B cell (primary cell): ENCODE measurements around the gene NHERF2. TPM values are rescaled to one million over a fixed set of nuclear protein-coding genes. Genes with fewer than 3 reads are reported as not detected.

ENCODE experiments used
- ATAC-seq: fragments of 200-7000 bp; cut with Tn5 transposase; one replicate; pipeline ENCODE4 v1.10.0; 2021; ENCODE audit warnings: low read depth, mild to moderate bottlenecking, moderate number of reproducible peaks, moderate library complexity
- CTCF ChIA-PET: fragments of 350-600 bp; sonication (Branson Sonifier 250); formaldehyde crosslinking; loops from one replicate; lab custom pipeline; 2021; ENCODE audit warnings: antibody characterized with exemption, inconsistent platforms; lab: Charles Lee
- POLR2A ChIA-PET: fragments of 350-600 bp; sonication (Branson Sonifier 250); formaldehyde crosslinking; loops from one replicate; lab custom pipeline; 2021; ENCODE audit warnings: antibody characterized with exemption; lab: Charles Lee
- DNase-seq: peaks from one replicate; pipeline ENCODE4 v3.0.0; 2013
- H2AFZ ChIP-seq: 2 replicates; pipeline ENCODE4 v1.6.1; 2012; ENCODE audit warnings: mild to moderate bottlenecking, low read depth, low read length; ENCODE audit not compliant: insufficient read depth, poor library complexity, severe bottlenecking
- H3K27ac ChIP-seq, 2 donors: 1 replicate in 1 of 2; 2 replicates in 1 of 2; pipeline ENCODE4 v1.5.1; 2012 to 2013; ENCODE audit warnings: low read length in 2 of 2, mild to moderate bottlenecking in 2 of 2, moderate library complexity in 1 of 2
- H3K27me3 ChIP-seq, 4 experiments: fragments of 200-600 bp in 1 of 4; sonication (generic) in 1 of 4; replicated peaks in 1 of 4; 1 replicate in 2 of 4; 2 replicates in 2 of 4; pipeline versions ENCODE4 v1.6.1 to v1.7.0; 2013 to 2016; ENCODE audit warnings: low read length in 3 of 4, mild to moderate bottlenecking in 2 of 4, mixed read lengths in 1 of 4, moderate library complexity in 1 of 4; ENCODE audit not compliant: insufficient read depth in 4 of 4, control insufficient read depth in 3 of 4; ENCODE audit errors: control extremely low read depth in 1 of 4
- H3K36me3 ChIP-seq, 2 experiments: replicated peaks in 1 of 2; 1 replicate in 1 of 2; 2 replicates in 1 of 2; pipeline versions ENCODE4 v1.6.1 to v1.7.1; 2013; ENCODE audit warnings: low read length in 1 of 2; ENCODE audit not compliant: insufficient read depth in 2 of 2, control insufficient read depth in 1 of 2; ENCODE audit errors: control extremely low read depth in 1 of 2, extremely low read depth in 1 of 2
- H3K4me1 ChIP-seq, 2 donors: fragments of 200-600 bp in 1 of 2; sonication (generic) in 1 of 2; 1 replicate in 1 of 2; 2 replicates in 1 of 2; pipeline versions ENCODE4 v1.5.1 to v1.6.1; 2013 to 2017; ENCODE audit warnings: low read length in 2 of 2; ENCODE audit not compliant: control insufficient read depth in 2 of 2, insufficient read depth in 2 of 2
- H3K4me2 ChIP-seq: replicated peaks from 2 replicates; pipeline ENCODE3; 2012; ENCODE audit warnings: mild to moderate bottlenecking, low read depth, low read length; ENCODE audit not compliant: poor library complexity, severe bottlenecking
- H3K4me3 ChIP-seq, 5 experiments: fragments of 200-600 bp in 1 of 5; sonication (generic) in 1 of 5; 1 replicate in 3 of 5; 2 replicates in 2 of 5; pipeline versions ENCODE4 v1.5.1 to v1.7.0; 2011 to 2016; ENCODE audit warnings: low read length in 4 of 5, mild to moderate bottlenecking in 4 of 5, low read depth in 2 of 5, control low read depth in 1 of 5, moderate library complexity in 1 of 5; ENCODE audit not compliant: insufficient read depth in 1 of 5; ENCODE audit errors: control extremely low read depth in 1 of 5, extremely low read depth in 1 of 5
- H3K79me2 ChIP-seq: fragments of 200-600 bp; sonication (generic); one replicate; pipeline ENCODE4 v1.6.0; 2016; ENCODE audit warnings: low read length; ENCODE audit not compliant: control insufficient read depth, insufficient read depth
- H3K9ac ChIP-seq: fragments of 200-600 bp; sonication (generic); 2 replicates; pipeline ENCODE4 v1.6.1; 2017; ENCODE audit warnings: mild to moderate bottlenecking, low read length, moderate library complexity
- H3K9me3 ChIP-seq, 3 donors: one replicate each; pipeline versions ENCODE4 v1.6.1 to v1.7.1; 2013; ENCODE audit warnings: low read length in 2 of 3; ENCODE audit not compliant: control insufficient read depth in 2 of 3, insufficient read depth in 1 of 3; ENCODE audit errors: control extremely low read depth in 1 of 3
- H4K20me1 ChIP-seq: 2 replicates; pipeline ENCODE4 v1.6.0; 2012; ENCODE audit warnings: mild to moderate bottlenecking, low read length; ENCODE audit not compliant: insufficient read depth, control insufficient read depth, poor library complexity, severe bottlenecking
- H3K27ac Mint-ChIP-seq: one replicate; pipeline ENCODE4 v1.8.0; 2021; ENCODE audit warnings: mixed read lengths
- H3K27me3 Mint-ChIP-seq: one replicate; pipeline ENCODE4 v1.8.0; 2021; ENCODE audit warnings: mixed read lengths
- H3K4me1 Mint-ChIP-seq: one replicate; pipeline ENCODE4 v1.8.0; 2021; ENCODE audit warnings: mixed read lengths
- H3K4me3 Mint-ChIP-seq: one replicate; pipeline ENCODE4 v1.8.0; 2021; ENCODE audit warnings: mixed read lengths
- H3K9me3 Mint-ChIP-seq: one replicate; pipeline ENCODE4 v1.8.0; 2022; ENCODE audit warnings: mixed read lengths; ENCODE audit not compliant: insufficient read depth
- CTCF ChIP-seq: fragments of 200-600 bp; IDR thresholded peaks from one replicate; pipeline ENCODE4 v1.8.0; 2022; ENCODE audit warnings: antibody characterized with exemption, mild to moderate bottlenecking
- EZH2 ChIP-seq: IDR thresholded peaks from 2 replicates; pipeline ENCODE4 v1.6.1; 2012; ENCODE audit warnings: borderline replicate concordance, low read depth, mild to moderate bottlenecking, moderate library complexity, low read length; ENCODE audit not compliant: insufficient read depth, poor library complexity, severe bottlenecking
- WGBS: methylation state at CpG from one replicate; pipeline ENCODE4 v1.1.5; 2013; ENCODE audit warnings: missing lambda C conversion rate; ENCODE audit not compliant: insufficient coverage; 5-methylcytosine and 5-hydroxymethylcytosine counted together
- intact Hi-C: fragments of 100-400 bp; cut with micrococcal nuclease; formaldehyde crosslinking; loops from one replicate; pipeline ENCODE4 v1.10.0; 2022
- polyA plus RNA-seq: library from polyadenylated mRNA; depleted of rRNA; stranded (reverse); fragments of >200 nt; gene quantifications from 2 replicates; pipeline ENCODE4 v1.2.3, GENCODE V29; 2012
- total RNA-seq, 2 donors: library from RNA; stranded (reverse); fragments of 120-200 nt in 1 of 2; gene quantifications; 1 replicate in 1 of 2; 2 replicates in 1 of 2; pipeline versions ENCODE4 v1.2.3 to v1.2.4, GENCODE V29; 2013 to 2022

NHERF2 gene
- total and polyA plus RNA-seq, 2 donors (not counting 1 experiment from before 2014, with no cell fraction given) = 1.8 to 2.2 TPM

DNA sequence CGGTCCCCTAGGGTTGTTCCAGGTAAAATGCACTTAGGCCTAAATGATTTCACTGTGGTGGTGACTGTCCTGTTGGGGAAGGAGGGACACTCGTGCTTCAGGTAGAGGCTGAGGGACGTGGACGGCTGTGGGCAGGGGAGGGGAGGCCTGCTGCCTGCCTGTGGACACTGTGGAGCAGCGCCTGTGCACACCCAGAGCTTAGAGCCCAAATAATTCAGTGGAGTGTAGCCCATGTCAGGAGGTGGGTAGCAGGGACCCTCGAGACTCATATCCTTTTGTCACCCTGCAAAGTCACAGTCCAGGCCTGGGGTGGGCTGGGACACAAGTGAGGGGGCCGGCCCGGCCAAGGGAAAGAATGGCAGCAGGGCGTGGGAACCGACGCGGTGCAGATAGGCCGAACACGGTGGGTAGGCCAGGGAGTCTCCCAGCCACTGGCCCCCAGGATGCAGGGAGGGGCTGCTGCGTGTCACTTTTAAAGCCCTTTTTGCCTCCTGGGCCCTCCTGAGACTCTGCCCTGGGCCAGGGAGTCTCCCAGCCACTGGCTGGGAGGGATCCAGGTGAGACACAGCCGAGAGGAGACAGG lies 733 bp upstream of the NHERF2 start:
- Histone ChIP-seq H3K27ac (no peak overlapping the region), H3K36me3 (no peaks in the 10 kb centered on the region), H3K4me3 (no peak overlapping the region), H3K27me3 (peaks cover 0 to 49% (median 19%) of the 10 kb centered on the region in 4 experiments), H4K20me1 (no peaks in the 10 kb centered on the region), H3K9me3 (no peaks in the 10 kb centered on the region), H2AFZ (no peak overlapping the region), H3K9ac (no peak overlapping the region), H3K79me2 (no peaks in the 10 kb centered on the region), H3K4me1 (peaks cover 24 to 26% of the 10 kb centered on the region in 2 donors), H3K4me2 (peak overlapping the region; percentile 94)
- TF ChIP-seq EZH2 (no peak), CTCF (no peak)
- Mint-ChIP-seq H3K4me1 (peaks cover 18% of the 10 kb centered on the region), H3K4me3 (peak overlapping the region; percentile 56), H3K27me3 (peaks cover 17% of the 10 kb centered on the region), H3K9me3 (no peaks in the 10 kb centered on the region), H3K27ac (no peak overlapping the region)
- intact Hi-C loops = loop anchor here (10.0 kb wide), 2 partner anchors 229 to 479 kb away; partner anchors contain the start of gene ECI1
- POLR2A ChIA-PET = no interaction called here
- CTCF ChIA-PET = interaction anchor here (0.6 to 4.7 kb wide), 4 partner anchors 22 to 128 kb away, joined by 3 to 35 read pairs (median 15); partner anchors contain the start of genes NTHL1, TRAF7 and TSC2
- DNase-seq = no peak
- WGBS = 94% methylated on average over 13 of the region's 16 CpGs
- ATAC-seq = no peak
